Measurements from ENCODE around the gene NDUFA6.

- no peak for TF ChIP-seq POLR2AphosphoS5 (IDR thresholded peaks at IDR 0.05; ENCODE audit: low read depth, low read length)
- no peak for TF ChIP-seq REST (IDR thresholded peaks at IDR 0.05; ENCODE audit: insufficient read depth in 1 of 2, low read depth in 2 of 2, low read length in 1 of 2)
- TF ChIP-seq CTCF (IDR thresholded peaks at IDR 0.05), result no peak
- TF ChIP-seq SIN3A (IDR thresholded peaks at IDR 0.05; ENCODE audit: borderline replicate concordance, insufficient read depth, low read depth, low read length), result no peak
These were observed 17.8 kb downstream of the NDUFA6 start for GRCh38 chr22:42072606-42073330.

Data from Panc1 (cell line).